Measurements from ENCODE around the gene NEGR1.
"Not testable (repeated sequence)": the region's sequence is repeated elsewhere in the genome, so short reads cannot be mapped to it uniquely, and the experiment has no call there.

The NEGR1 gene

GRCh38 chr1:71948561-71948960 lies 333.8 kb downstream of the NEGR1 start:
- DNase-seq (ENCODE audit: low read depth in 2 of 2): no peak

- no peak for DNase-seq (ENCODE audit: low read depth in 2 of 2)
Observed at GRCh38 chr1:71944006-71944405, 338.3 kb downstream of the NEGR1 start.

DNA sequence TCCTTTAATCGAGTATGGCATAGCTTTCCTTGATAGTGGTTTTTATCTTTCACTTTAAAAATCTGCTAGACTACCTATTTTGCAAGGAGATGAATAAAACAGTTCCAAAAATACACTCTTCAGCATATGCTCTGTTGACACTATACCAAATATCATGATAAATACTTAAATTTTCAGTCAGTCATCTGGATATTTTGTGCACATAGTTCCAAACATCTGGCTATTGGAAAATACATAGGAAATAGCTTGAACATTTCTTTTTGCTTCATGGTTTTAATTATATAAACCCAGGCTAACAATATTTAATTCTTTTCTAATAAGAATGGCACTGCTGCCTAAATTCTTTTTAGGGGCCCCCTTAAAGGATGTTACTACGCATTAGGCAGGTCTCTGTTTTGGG lies 342.1 kb downstream of the NEGR1 start:
- no peak for DNase-seq (ENCODE audit: low read depth in 2 of 2)

- DNase-seq (ENCODE audit: low read depth in 2 of 2): no peak
Observed at GRCh38 chr1:71930511-71930910, 351.8 kb downstream of the NEGR1 start.

GRCh38 chr1:71921935-71922559 lies 360.3 kb downstream of the NEGR1 start:
- no peak for DNase-seq (ENCODE audit: low read depth in 2 of 2)

DNA sequence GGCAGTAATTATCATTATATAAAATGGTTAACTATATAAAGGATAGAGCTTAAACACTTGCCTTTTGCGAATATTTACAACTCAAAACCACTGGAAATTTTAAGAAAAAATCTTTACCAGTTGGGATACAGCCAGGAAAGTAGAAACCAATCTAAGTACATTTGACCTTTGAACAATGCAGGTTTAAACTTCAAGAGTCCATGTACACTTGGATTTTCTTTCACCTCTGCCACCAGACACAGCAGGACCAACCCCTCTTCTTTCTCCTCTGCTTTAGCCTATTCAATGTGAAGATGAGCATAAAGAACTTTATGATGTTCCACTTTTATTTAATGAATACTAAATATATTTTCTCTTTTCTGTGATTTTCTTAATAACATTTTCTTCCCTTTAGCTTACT lies 361.1 kb downstream of the NEGR1 start:
- DNase-seq (ENCODE audit: low read depth in 2 of 2): no peak

DNA sequence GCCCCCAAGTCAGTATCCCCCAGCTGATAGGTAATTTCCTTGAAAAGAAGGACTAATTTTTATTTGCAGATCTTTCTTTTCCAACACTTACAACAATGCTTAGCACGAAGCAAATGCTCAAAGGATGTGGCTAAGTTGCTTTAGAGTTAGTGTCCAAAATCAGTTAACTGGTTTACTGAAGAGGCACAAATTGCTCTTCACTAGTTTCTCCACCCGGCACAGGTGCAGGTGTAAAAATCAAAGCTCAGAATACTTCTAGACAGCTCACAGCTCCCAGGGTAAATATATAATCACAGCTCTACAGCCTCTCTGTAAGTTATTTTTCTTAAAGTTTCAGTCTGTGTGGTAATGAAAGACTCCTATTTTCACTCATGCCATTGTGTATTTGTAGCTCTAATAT lies 361.8 kb downstream of the NEGR1 start:
- no peak for DNase-seq (ENCODE audit: low read depth in 2 of 2)

GRCh38 chr1:71919811-71920509 lies 362.4 kb downstream of the NEGR1 start:
- DNase-seq (ENCODE audit: low read depth in 2 of 2): no peak

DNA sequence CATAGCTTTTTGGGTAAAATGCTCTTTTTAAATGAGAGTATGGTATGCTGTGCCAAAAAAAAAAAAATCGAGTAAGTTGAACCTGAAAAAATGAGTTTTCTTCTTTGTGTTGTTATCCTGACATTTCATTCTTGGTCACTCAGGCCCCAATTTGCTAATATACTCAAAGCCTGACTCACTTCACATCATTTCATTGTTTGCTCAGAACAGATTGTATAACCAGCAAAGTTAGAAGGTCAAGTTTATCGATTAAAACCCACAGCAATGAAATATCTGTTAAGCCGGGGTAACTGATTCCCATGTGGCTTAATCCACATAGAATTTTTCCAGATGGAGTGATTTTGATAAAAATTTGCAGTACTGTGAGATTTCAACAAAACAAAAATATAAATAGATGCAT lies 363.7 kb downstream of the NEGR1 start:
- DNase-seq (ENCODE audit: low read depth in 2 of 2): no peak

- DNase-seq (ENCODE audit: low read depth in 2 of 2): no peak
Observed at GRCh38 chr1:71916894-71917293, 365.4 kb downstream of the NEGR1 start.

DNA sequence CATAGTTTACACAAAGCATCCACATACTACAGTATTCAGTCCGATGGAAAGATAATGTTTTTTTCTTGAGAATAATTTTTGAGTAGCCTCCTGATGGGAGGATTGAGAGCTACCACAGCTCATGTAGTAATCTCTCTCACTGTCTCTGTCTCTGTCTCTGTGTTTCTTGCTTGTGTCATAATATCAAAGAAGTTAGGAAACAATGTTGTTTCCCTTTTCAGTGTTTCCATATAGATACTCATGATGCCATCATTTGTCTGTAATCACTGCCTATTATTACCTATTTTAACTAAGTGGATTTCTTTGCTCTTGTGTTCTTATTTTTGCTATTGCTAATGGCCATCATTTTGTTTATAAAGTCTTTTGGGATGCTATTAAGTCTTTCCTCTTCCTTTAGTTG lies 367.7 kb downstream of the NEGR1 start:
- DNase-seq (ENCODE audit: low read depth in 2 of 2): no peak

DNA sequence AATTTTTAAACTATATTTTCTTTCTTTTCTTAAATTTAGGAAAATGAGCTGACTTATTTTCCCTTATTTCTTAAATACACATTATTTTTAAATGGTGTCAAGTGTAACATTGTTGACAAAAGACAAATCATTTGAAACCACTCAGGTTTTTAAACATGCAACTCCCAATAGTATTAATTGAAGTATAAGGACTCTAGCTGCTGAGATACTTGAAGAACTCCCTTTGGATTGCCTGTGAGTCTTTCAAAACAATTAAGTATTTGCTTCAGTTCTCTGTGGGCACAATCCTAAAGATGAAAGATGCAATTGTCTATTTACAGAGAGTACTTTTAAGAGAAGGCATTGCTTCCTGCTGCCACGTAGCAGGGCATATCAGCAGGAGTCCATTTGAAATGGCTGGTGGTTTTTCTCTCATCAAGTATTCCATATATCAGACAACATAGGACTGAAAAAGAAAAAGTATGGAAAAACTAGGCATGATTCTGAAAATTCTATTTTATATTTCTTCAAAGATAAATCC lies 373.4 kb downstream of the NEGR1 start:
- no peak for DNase-seq (ENCODE audit: low read depth in 2 of 2)

GRCh38 chr1:71908303-71908702 lies 374.0 kb downstream of the NEGR1 start:
- DNase-seq (ENCODE audit: low read depth in 2 of 2): no peak

- DNase-seq (ENCODE audit: low read depth in 2 of 2): no peak
Observed at GRCh38 chr1:71899881-71900280, 382.5 kb downstream of the NEGR1 start.

- not testable (repeated sequence) for DNase-seq (ENCODE audit: low read depth in 2 of 2)
Observed at GRCh38 chr1:71888166-71888565, 394.2 kb downstream of the NEGR1 start.

- no peak for DNase-seq (ENCODE audit: low read depth in 2 of 2)
Observed at GRCh38 chr1:71885171-71885570, 397.2 kb downstream of the NEGR1 start.

GRCh38 chr1:71882637-71883036 lies 399.7 kb downstream of the NEGR1 start:
- DNase-seq (ENCODE audit: low read depth in 2 of 2): no peak

DNA sequence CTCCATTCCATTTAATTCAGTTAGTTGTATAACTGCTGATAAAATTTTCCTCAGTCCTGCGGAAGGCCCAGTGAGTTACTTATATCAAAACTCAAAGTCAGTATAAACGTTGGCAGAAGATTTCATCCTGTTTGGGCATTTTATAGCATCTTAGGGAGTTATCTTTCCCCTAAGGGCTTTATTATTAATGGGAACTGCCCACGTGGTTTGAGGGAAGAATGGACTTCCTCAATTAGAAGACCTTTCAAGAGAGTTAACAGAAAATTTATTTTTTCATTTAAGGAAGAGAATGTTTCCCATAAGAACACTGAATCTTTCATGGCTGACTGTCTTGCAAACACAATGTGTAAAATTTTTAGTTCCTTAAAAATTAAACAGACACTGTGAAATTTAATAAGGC lies 400.1 kb downstream of the NEGR1 start:
- DNase-seq (ENCODE audit: low read depth in 2 of 2): no peak

- DNase-seq (ENCODE audit: low read depth in 2 of 2): no peak
Observed at GRCh38 chr1:71881611-71882010, 400.7 kb downstream of the NEGR1 start.

- no peak for DNase-seq (ENCODE audit: low read depth in 2 of 2)
Observed at GRCh38 chr1:71869326-71869725, 413.0 kb downstream of the NEGR1 start.

GRCh38 chr1:71862756-71863155 lies 419.6 kb downstream of the NEGR1 start:
- DNase-seq (ENCODE audit: low read depth in 2 of 2): no peak

GRCh38 chr1:71861022-71861421 lies 421.3 kb downstream of the NEGR1 start:
- DNase-seq (ENCODE audit: low read depth in 2 of 2): no peak

DNA sequence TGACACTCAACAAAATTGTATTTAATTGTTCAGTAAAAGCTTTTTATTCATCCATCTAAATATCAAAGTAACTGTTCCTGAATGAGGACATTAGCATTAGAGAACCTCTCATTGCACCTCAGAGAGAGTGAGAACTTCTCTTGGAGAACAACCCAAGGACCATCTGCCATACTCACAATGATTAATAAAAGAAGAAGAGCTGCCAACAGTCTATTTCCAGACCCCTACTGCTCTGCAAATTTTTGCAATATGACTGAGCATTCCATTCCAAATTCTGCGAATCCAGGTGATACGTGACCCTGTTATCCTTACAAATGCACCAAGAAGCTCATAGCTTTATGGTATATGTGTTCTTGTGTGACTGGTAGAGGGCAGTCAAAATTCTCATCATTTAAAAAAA lies 422.5 kb downstream of the NEGR1 start:
- DNase-seq (ENCODE audit: low read depth in 2 of 2): no peak

DNA sequence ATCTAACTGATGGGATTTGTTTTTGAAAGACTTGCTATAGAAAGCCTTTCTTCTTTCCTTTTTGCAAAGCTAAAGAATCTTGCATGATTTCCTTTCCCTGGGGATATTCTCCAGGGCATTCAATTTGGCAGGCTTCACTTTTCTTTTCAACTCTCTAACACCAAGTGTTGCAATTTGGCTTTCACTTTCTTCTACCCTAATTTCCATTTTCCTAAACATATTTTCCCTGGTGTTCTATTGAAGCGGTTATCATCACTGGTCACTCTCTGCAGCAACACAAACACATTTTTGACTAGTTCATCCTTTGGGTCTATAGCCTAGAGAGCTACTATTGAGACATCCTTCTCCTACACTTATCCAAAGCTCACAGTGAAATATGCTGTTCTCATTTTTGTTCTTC lies 424.5 kb downstream of the NEGR1 start:
- DNase-seq (ENCODE audit: low read depth in 2 of 2): no peak

All from stimulated activated CD8-positive, alpha-beta memory T cell treated with anti-CD3 and anti-CD28 coated beads, Interleukin-7, amount 100 ng/mL, for 1 hour (primary cell).